ENCODE measurements around the gene YBX2. TPM values are rescaled to one million over a fixed set of nuclear protein-coding genes. Genes with fewer than 3 reads are reported as not detected.
A peak's percentile ranks its signal among the peaks of the same experiment; 100 is the strongest.

Gene YBX2
- total RNA-seq, 1 donor from 2014 or later, result 0.43 TPM

GRCh38 chr17:7317161-7317803 lies 22.8 kb upstream of the YBX2 start:
- Mint-ChIP-seq H3K27ac (no peak overlapping the region), H3K9me3 (no peaks in the 10 kb centered on the region), H3K4me3 (ENCODE audit: low read depth) (peak overlapping the region; percentile 60), H3K36me3 (ENCODE audit: low read depth) (peaks cover 68% of the 10 kb centered on the region), H3K4me1 (ENCODE audit: low read depth) (peaks cover 24% of the 10 kb centered on the region), H3K27me3 (ENCODE audit: low read depth) (no peaks in the 10 kb centered on the region)
- DNase-seq (ENCODE audit: low spot score), result no peak
- intact Hi-C loops (cut with micrococcal nuclease), result no loop called here

- no peaks in the 10 kb centered on the region for H3K27me3 Mint-ChIP-seq (ENCODE audit: low read depth)
- peaks cover 66% of the 10 kb centered on the region for H3K36me3 Mint-ChIP-seq (ENCODE audit: low read depth)
- DNase-seq (ENCODE audit: low spot score), result no peak
- H3K4me3 Mint-ChIP-seq (ENCODE audit: low read depth), result peak overlapping the region; percentile 91
- intact Hi-C loops (cut with micrococcal nuclease), result loop anchor here (1.0 to 2.0 kb wide), 2 partner anchors 14 to 169 kb away; partner anchors contain the start of genes NEURL4 and POLR2A
- H3K4me1 Mint-ChIP-seq (ENCODE audit: low read depth), result peaks cover 32% of the 10 kb centered on the region
- H3K9me3 Mint-ChIP-seq, result no peaks in the 10 kb centered on the region
- H3K27ac Mint-ChIP-seq, result peak overlapping the region; percentile 91
These were observed 21.3 kb upstream of the YBX2 start for GRCh38 chr17:7315570-7316235.

- Mint-ChIP-seq H3K36me3 (ENCODE audit: low read depth) (peaks cover 69% of the 10 kb centered on the region), H3K4me3 (ENCODE audit: low read depth) (peak within 1 kb of the TSS; percentile 91), H3K27ac (peak within 1 kb of the TSS; percentile 91), H3K27me3 (ENCODE audit: low read depth) (no peaks in the 10 kb centered on the region), H3K9me3 (no peaks in the 10 kb centered on the region), H3K4me1 (ENCODE audit: low read depth) (peaks cover 39% of the 10 kb centered on the region)
- peak; percentile 91 for DNase-seq (ENCODE audit: low spot score)
- intact Hi-C loops (cut with micrococcal nuclease), result loop anchor here (1.0 to 2.0 kb wide), 2 partner anchors 14 to 170 kb away; partner anchors contain the start of genes NEURL4 and POLR2A
These were observed 20.5 kb upstream of the YBX2 start, which contains the start of gene GPS2 for GRCh38 chr17:7314719-7315569. TSS of gene GPS2 (minus strand) at chr17:7315360. CDS start at chr17:7315052, 308 bp downstream.

GRCh38 chr17:7313890-7314718 lies 19.7 kb upstream of the YBX2 start:
- DNase-seq (ENCODE audit: low spot score), result no peak
- peak overlapping the region; percentile 65 for H3K27ac Mint-ChIP-seq

GRCh38 chr17:7313088-7313889 lies 18.9 kb upstream of the YBX2 start:
- peak overlapping the region; percentile 59 for H3K27ac Mint-ChIP-seq
- no peaks in the 10 kb centered on the region for H3K9me3 Mint-ChIP-seq
- no peaks in the 10 kb centered on the region for H3K27me3 Mint-ChIP-seq (ENCODE audit: low read depth)
- peaks cover 78% of the 10 kb centered on the region for H3K36me3 Mint-ChIP-seq (ENCODE audit: low read depth)
- H3K4me1 Mint-ChIP-seq (ENCODE audit: low read depth), result peaks cover 51% of the 10 kb centered on the region
- peak overlapping the region; percentile 81 for H3K4me3 Mint-ChIP-seq (ENCODE audit: low read depth)
- no peak for DNase-seq (ENCODE audit: low spot score)
- intact Hi-C loops (cut with micrococcal nuclease), result no loop called here

More at GRCh38 chr17:7313890-7314718, 19.7 kb upstream of the YBX2 start:
- H3K4me3 Mint-ChIP-seq (ENCODE audit: low read depth), result peak overlapping the region; percentile 81
- peaks cover 48% of the 10 kb centered on the region for H3K4me1 Mint-ChIP-seq (ENCODE audit: low read depth)
- no peaks in the 10 kb centered on the region for H3K9me3 Mint-ChIP-seq
- H3K27me3 Mint-ChIP-seq (ENCODE audit: low read depth), result no peaks in the 10 kb centered on the region
- intact Hi-C loops (cut with micrococcal nuclease), result loop anchor here (2.0 kb wide), 1 partner anchor 171 kb away; the partner anchor contains the start of gene POLR2A
- peaks cover 77% of the 10 kb centered on the region for H3K36me3 Mint-ChIP-seq (ENCODE audit: low read depth)

GRCh38 chr17:7312432-7313087 lies 18.1 kb upstream of the YBX2 start:
- Mint-ChIP-seq H3K4me1 (ENCODE audit: low read depth) (peaks cover 51% of the 10 kb centered on the region), H3K9me3 (no peaks in the 10 kb centered on the region), H3K4me3 (ENCODE audit: low read depth) (peak overlapping the region; percentile 42), H3K27me3 (ENCODE audit: low read depth) (no peaks in the 10 kb centered on the region), H3K36me3 (ENCODE audit: low read depth) (peaks cover 73% of the 10 kb centered on the region), H3K27ac (no peak overlapping the region)
- no peak for DNase-seq (ENCODE audit: low spot score)
- intact Hi-C loops (cut with micrococcal nuclease), result no loop called here

GRCh38 chr17:7311110-7311705 lies 16.8 kb upstream of the YBX2 start:
- H3K9me3 Mint-ChIP-seq, result no peaks in the 10 kb centered on the region
- no peak for DNase-seq (ENCODE audit: low spot score)
- no peaks in the 10 kb centered on the region for H3K27me3 Mint-ChIP-seq (ENCODE audit: low read depth)
- peak overlapping the region; percentile 94 for H3K4me3 Mint-ChIP-seq (ENCODE audit: low read depth)
- intact Hi-C loops (cut with micrococcal nuclease), result no loop called here
- H3K27ac Mint-ChIP-seq, result peak overlapping the region; percentile 69
- peaks cover 65% of the 10 kb centered on the region for H3K36me3 Mint-ChIP-seq (ENCODE audit: low read depth)
- peaks cover 51% of the 10 kb centered on the region for H3K4me1 Mint-ChIP-seq (ENCODE audit: low read depth)

GRCh38 chr17:7309628-7310027 lies 15.2 kb upstream of the YBX2 start:
- Mint-ChIP-seq H3K9me3 (no peaks in the 10 kb centered on the region), H3K27me3 (ENCODE audit: low read depth) (no peaks in the 10 kb centered on the region), H3K4me3 (ENCODE audit: low read depth) (peak overlapping the region; percentile 94), H3K36me3 (ENCODE audit: low read depth) (peaks cover 61% of the 10 kb centered on the region), H3K27ac (peak overlapping the region; percentile 95), H3K4me1 (ENCODE audit: low read depth) (peaks cover 53% of the 10 kb centered on the region)
- intact Hi-C loops (cut with micrococcal nuclease), result loop anchor here (5.0 kb wide), 2 partner anchors 128 to 263 kb away; partner anchors contain the start of genes FGF11 and TMEM102
- no peak for DNase-seq (ENCODE audit: low spot score)

GRCh38 chr17:7308625-7309433 lies 14.4 kb upstream of the YBX2 start:
- no peaks in the 10 kb centered on the region for H3K9me3 Mint-ChIP-seq
- peak overlapping the region; percentile 95 for H3K27ac Mint-ChIP-seq
- peaks cover 46% of the 10 kb centered on the region for H3K4me1 Mint-ChIP-seq (ENCODE audit: low read depth)
- H3K36me3 Mint-ChIP-seq (ENCODE audit: low read depth), result peaks cover 54% of the 10 kb centered on the region
- intact Hi-C loops (cut with micrococcal nuclease), result loop anchor here (1.0 to 5.0 kb wide), 3 partner anchors 128 to 263 kb away; partner anchors contain the start of genes FGF11, POLR2A and TMEM102
- H3K27me3 Mint-ChIP-seq (ENCODE audit: low read depth), result no peaks in the 10 kb centered on the region
- peak; percentile 80 for DNase-seq (ENCODE audit: low spot score)
- peak overlapping the region; percentile 94 for H3K4me3 Mint-ChIP-seq (ENCODE audit: low read depth)

Data from activated T-helper 2 cell treated with anti-CD3 and anti-CD28 coated beads, Interferon-gamma antibody, Interleukin-2, Interleukin-4, amounts not matched to agents 10 μg/mL and 5 μg/mL and 100 μg/mL, durations not matched to agents 14 hours and 24 hours and 36 hours (primary cell).